Daoy (cell line): ENCODE data around the gene SLC8A1. TPM values are rescaled to one million over a fixed set of nuclear protein-coding genes. Genes with fewer than 3 reads are reported as not detected.

ENCODE experiments used
- DNase-seq: peaks from one replicate; pipeline ENCODE4 v3.0.0-alpha.2; 2015; ENCODE audit warnings: low read depth
- total RNA-seq: library from RNA; depleted of rRNA; stranded (reverse); fragments of >200 nt; shearing (Covaris generic); gene quantifications from 2 replicates; pipeline ENCODE4 v1.2.3, GENCODE V29; 2014

The SLC8A1 gene
- total RNA-seq, 1 experiment from 2014 or later = 5.3 TPM

GRCh38 chr2:40048506-40048905 is 403.4 kb downstream of the SLC8A1 start:
- no peak for DNase-seq

- no peak for DNase-seq
Measured at GRCh38 chr2:40047406-40047805, 404.5 kb downstream of the SLC8A1 start.
